Measurements from ENCODE around the gene RER1. TPM values are rescaled to one million over a fixed set of nuclear protein-coding genes. Genes with fewer than 3 reads are reported as not detected.

The RER1 gene
- total RNA-seq, 1 experiment from 2014 or later: 79.8 TPM

- Mint-ChIP-seq H3K4me3 (no peak overlapping the region), H3K36me3 (peaks cover 49% of the 10 kb centered on the region), H3K27me3 (ENCODE audit: low read depth) (no peaks in the 10 kb centered on the region), H3K27ac (peak overlapping the region; percentile 63; the same call in 1 of the 2 replicates), H3K4me1 (peaks cover 11% of the 10 kb centered on the region), H3K9me3 (no peaks in the 10 kb centered on the region)
- ATAC-seq: no peak
- TF ChIP-seq CTCF (IDR thresholded peaks at IDR 0.05): no peak
- no peak for TF ChIP-seq ZNF532 (CRISPR knock-in tag; IDR thresholded peaks at IDR 0.05; ENCODE audit: borderline replicate concordance)
- TF ChIP-seq USF2 (CRISPR knock-in tag; IDR thresholded peaks at IDR 0.05): no peak
- no peak for TF ChIP-seq SMAD3 (CRISPR knock-in tag; IDR thresholded peaks at IDR 0.05; ENCODE audit: borderline replicate concordance)
- TF ChIP-seq ESRRA (CRISPR knock-in tag; IDR thresholded peaks at IDR 0.05; ENCODE audit: borderline replicate concordance): no peak
- no peak for TF ChIP-seq ZNF416 (CRISPR knock-in tag; IDR thresholded peaks at IDR 0.05)
- no peak for TF ChIP-seq NR3C1 (CRISPR knock-in tag; conservative IDR thresholded peaks at IDR 0.05; ENCODE audit: low read depth)
- TF ChIP-seq ZNF263 (CRISPR knock-in tag; IDR thresholded peaks at IDR 0.05; ENCODE audit: low read depth): no peak
- no peak for DNase-seq (ENCODE audit: low spot score)
- POLR2A ChIA-PET: no interaction called here
- CTCF ChIA-PET: interaction anchor here (0.5 kb wide), 1 partner anchor 192 kb away, joined by 3 read pairs; no protein-coding TSS in a partner anchor
These were observed 5.5 kb downstream of the RER1 start for GRCh38 chr1:2397007-2397679.

GRCh38 chr1:2398871-2399270 is 7.2 kb downstream of the RER1 start:
- ChIA-PET POLR2A (no interaction called here), CTCF (no interaction called here)
- Mint-ChIP-seq H3K4me3 (no peak overlapping the region), H3K9me3 (no peaks in the 10 kb centered on the region), H3K27ac (peak overlapping the region; percentile 71; the same call in 1 of the 2 replicates), H3K36me3 (peaks cover 55% of the 10 kb centered on the region), H3K27me3 (ENCODE audit: low read depth) (no peaks in the 10 kb centered on the region), H3K4me1 (no peaks in the 10 kb centered on the region)
- no peak for ATAC-seq
- no peak for DNase-seq (ENCODE audit: low spot score)
- TF ChIP-seq ZNF317 (CRISPR knock-in tag; IDR thresholded peaks at IDR 0.05; ENCODE audit: borderline replicate concordance, low read depth) (no peak), SMAD4 (CRISPR knock-in tag; IDR thresholded peaks at IDR 0.05) (no peak), ZNF512 (CRISPR knock-in tag; IDR thresholded peaks at IDR 0.05; ENCODE audit: borderline replicate concordance) (no peak), USF2 (CRISPR knock-in tag; IDR thresholded peaks at IDR 0.05) (no peak), ZNF396 (CRISPR knock-in tag; IDR thresholded peaks at IDR 0.05; ENCODE audit: borderline replicate concordance) (no peak), FOXP1 (CRISPR knock-in tag; IDR thresholded peaks at IDR 0.05; ENCODE audit: borderline replicate concordance) (no peak), ZNF232 (CRISPR knock-in tag; IDR thresholded peaks at IDR 0.05) (no peak), NR2C2 (CRISPR knock-in tag; IDR thresholded peaks at IDR 0.05) (no peak), FOXP4 (CRISPR knock-in tag; IDR thresholded peaks at IDR 0.05) (no peak), TEAD4 (CRISPR knock-in tag; IDR thresholded peaks at IDR 0.05) (no peak), ATF3 (CRISPR knock-in tag; conservative IDR thresholded peaks at IDR 0.05) (no peak), ZNF416 (CRISPR knock-in tag; IDR thresholded peaks at IDR 0.05) (no peak)

Data from WTC11 (cell line).